GM23248 (cell line): ENCODE measurements around the gene FZD10. TPM values are rescaled to one million over a fixed set of nuclear protein-coding genes. Genes with fewer than 3 reads are reported as not detected.

Source experiments
- DNase-seq: peaks from one replicate; pipeline ENCODE4 v3.0.0-alpha.2; 2015
- H2AFZ ChIP-seq: fragments of 200-600 bp; sonication (generic); 2 replicates; pipeline ENCODE4 v1.6.1; 2016; ENCODE audit warnings: antibody characterized with exemption
- H3F3A ChIP-seq: fragments of 200-600 bp; sonication (generic); 2 replicates; pipeline ENCODE4 v1.6.1; 2016; ENCODE audit warnings: mild to moderate bottlenecking, antibody characterized with exemption, mixed run types; ENCODE audit not compliant: insufficient read depth
- H3K27ac ChIP-seq: fragments of 200-600 bp; sonication (generic); 2 replicates; pipeline ENCODE4 v1.5.1; 2016; ENCODE audit warnings: mild to moderate bottlenecking
- H3K27me3 ChIP-seq: fragments of 200-600 bp; sonication (generic); replicated peaks from 2 replicates; pipeline ENCODE4 v1.6.1; 2016; ENCODE audit warnings: mild to moderate bottlenecking; ENCODE audit not compliant: insufficient read depth
- H3K36me3 ChIP-seq: fragments of 200-600 bp; sonication (generic); 2 replicates; pipeline ENCODE4 v1.6.1; 2016; ENCODE audit warnings: low read depth, mild to moderate bottlenecking
- H3K4me1 ChIP-seq: fragments of 200-600 bp; sonication (generic); 2 replicates; pipeline ENCODE4 v1.6.1; 2016; ENCODE audit warnings: mild to moderate bottlenecking; ENCODE audit not compliant: insufficient read depth
- H3K4me2 ChIP-seq: fragments of 200-600 bp; sonication (generic); one replicate; pipeline ENCODE4 v1.6.1; 2016; ENCODE audit warnings: mild to moderate bottlenecking; ENCODE audit not compliant: unreplicated experiment
- H3K4me3 ChIP-seq: fragments of 200-600 bp; sonication (generic); 2 replicates; pipeline ENCODE4 v1.5.1; 2016; ENCODE audit warnings: mild to moderate bottlenecking
- H3K79me2 ChIP-seq: fragments of 200-600 bp; sonication (generic); 2 replicates; pipeline ENCODE4 v1.6.1; 2016; ENCODE audit warnings: mild to moderate bottlenecking; ENCODE audit not compliant: insufficient read depth
- H3K9ac ChIP-seq: fragments of 200-600 bp; sonication (generic); 2 replicates; pipeline ENCODE4 v1.6.1; 2016; ENCODE audit warnings: mild to moderate bottlenecking
- H3K9me2 ChIP-seq: fragments of 200-600 bp; sonication (generic); 2 replicates; pipeline ENCODE4 v1.6.1; 2016; ENCODE audit warnings: mixed run types, mild to moderate bottlenecking, moderate library complexity; ENCODE audit not compliant: insufficient read depth
- H3K9me3 ChIP-seq: fragments of 200-600 bp; sonication (generic); one replicate; pipeline ENCODE4 v1.6.1; 2017; ENCODE audit warnings: low read depth
- H4K20me1 ChIP-seq: fragments of 200-600 bp; sonication (generic); 2 replicates; pipeline ENCODE4 v1.6.0; 2016; ENCODE audit not compliant: insufficient read depth
- EZH2 ChIP-seq: fragments of 200-600 bp; sonication (generic); IDR thresholded peaks from 2 replicates; pipeline ENCODE4 v1.6.1; 2018; ENCODE audit warnings: antibody characterized with exemption, mild to moderate bottlenecking; ENCODE audit not compliant: insufficient read depth, poor library complexity, severe bottlenecking
- EZH2phosphoT487 ChIP-seq: fragments of 200-600 bp; sonication (generic); IDR thresholded peaks from 2 replicates; pipeline ENCODE4 v1.6.1; 2018; ENCODE audit warnings: antibody characterized with exemption, moderate library complexity, mild to moderate bottlenecking, low read depth; ENCODE audit not compliant: insufficient read depth
- WGBS, 2 experiments: methylation state at CpG; one replicate each; pipeline ENCODE4 v1.1.6; 2015 to 2017; ENCODE audit warnings: low lambda C conversion rate in 2 of 2, low coverage in 1 of 2; ENCODE audit errors: missing lambda C conversion rate in 2 of 2; 5-methylcytosine and 5-hydroxymethylcytosine counted together
- in situ Hi-C: fragments of 300-500 bp; cut with MboI; formaldehyde crosslinking; loops from 2 replicates; pipeline ENCODE4 v1.15.0; 2020
- polyA plus RNA-seq: library from polyadenylated mRNA; unstranded; fragments of >200 nt; fragmentation: Nextera tagmentation; extraction: Ambion mirVana; gene quantifications from 2 replicates; pipeline ENCODE4 v1.2.1, GENCODE V29; 2016
- total RNA-seq: library from RNA; depleted of rRNA; stranded (reverse); fragments of >200 nt; shearing (Covaris generic); gene quantifications from 2 replicates; pipeline ENCODE4 v1.2.3, GENCODE V29; 2014

Gene FZD10
- total and polyA plus RNA-seq, 2 experiments from 2014 or later, result not detected

DNA sequence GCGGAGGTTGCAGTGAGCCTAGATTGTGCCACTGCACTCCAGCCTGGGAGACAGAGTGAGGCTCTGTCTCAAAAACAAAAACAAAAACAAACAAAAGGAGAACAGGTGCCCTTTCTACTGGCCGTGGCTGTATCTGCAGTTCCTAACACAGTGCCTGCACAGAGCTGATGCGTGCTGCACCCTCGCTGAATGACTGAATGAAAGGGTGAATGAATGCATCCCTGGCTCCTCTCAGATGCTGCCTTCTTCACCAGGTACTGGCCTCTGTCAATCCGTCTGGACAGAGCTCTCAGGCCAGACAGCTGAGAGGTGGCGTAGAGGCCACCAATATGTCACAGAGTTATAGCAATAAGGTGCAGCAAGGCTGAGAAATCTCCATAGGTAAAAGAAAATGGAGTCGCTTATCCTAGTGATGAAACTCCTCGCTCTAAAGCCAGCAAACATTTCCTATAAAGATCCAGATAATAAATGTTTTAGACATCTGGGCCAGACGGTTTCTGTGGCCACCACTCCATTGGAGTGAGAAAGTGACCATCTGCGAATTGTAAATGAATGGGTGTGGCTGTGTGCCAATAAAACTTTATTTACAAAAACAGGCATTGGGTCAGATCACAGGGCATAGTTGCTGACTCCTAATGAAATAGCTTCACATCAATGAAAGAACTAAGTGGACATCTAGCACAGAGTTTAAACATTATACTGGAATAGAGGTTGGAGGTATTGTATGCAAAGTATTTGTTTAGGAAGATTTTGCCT lies 15.9 kb upstream of the FZD10 start:
- in situ Hi-C loops, result no loop called here
- Histone ChIP-seq H3K79me2 (no peaks in the 10 kb centered on the region), H3F3A (no peaks in the 10 kb centered on the region), H4K20me1 (no peaks in the 10 kb centered on the region), H2AFZ (no peak overlapping the region), H3K4me1 (no peaks in the 10 kb centered on the region), H3K9ac (no peak overlapping the region), H3K36me3 (no peaks in the 10 kb centered on the region), H3K9me3 (no peaks in the 10 kb centered on the region), H3K4me3 (no peak overlapping the region), H3K9me2 (no peaks in the 10 kb centered on the region), H3K4me2 (no peak overlapping the region), H3K27me3 (no peaks in the 10 kb centered on the region), H3K27ac (no peak overlapping the region)
- WGBS, 2 experiments, result 50 to 54% methylated on average over 10 of the region's 10 CpGs
- TF ChIP-seq EZH2phosphoT487, result no peak
- TF ChIP-seq EZH2, result no peak
- DNase-seq, result no peak

DNA sequence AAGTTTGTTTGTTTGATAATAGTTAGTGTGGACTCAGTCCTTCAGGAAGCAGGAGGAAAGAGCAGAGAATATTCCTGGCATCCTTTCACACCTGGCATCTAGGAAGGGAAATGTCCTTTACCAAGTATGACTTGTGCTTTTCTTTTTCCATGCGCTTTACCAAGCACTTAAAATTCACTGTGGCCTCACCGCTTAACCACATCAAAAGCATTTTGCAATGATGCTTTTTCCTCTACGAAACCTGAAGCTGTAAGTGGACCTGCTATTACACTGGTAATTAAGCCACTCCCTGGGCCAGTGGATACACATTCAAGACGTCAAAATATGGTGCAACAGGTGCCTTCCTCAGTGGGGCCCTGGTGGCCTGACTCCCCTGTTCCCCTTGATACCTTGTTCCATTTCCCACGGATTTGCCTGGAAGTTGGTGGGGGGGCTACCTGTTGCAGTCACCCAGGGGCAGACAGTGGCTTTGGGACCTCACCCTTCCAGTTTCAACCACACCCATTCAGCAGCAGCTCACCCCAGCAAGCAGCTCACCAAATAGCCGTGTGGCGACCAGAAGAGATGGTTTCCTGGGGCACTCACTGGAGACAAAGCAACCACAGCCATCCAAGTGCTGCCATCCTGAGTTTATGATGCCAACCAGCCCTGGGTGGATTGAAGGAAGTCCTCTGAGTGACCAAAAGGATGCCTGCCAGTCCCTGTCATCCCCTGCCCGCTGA lies 14.2 kb upstream of the FZD10 start:
- DNase-seq, result no peak
- in situ Hi-C loops, result no loop called here
- WGBS, 2 experiments, result 31 to 33% methylated on average over 8 of the region's 8 CpGs

DNA sequence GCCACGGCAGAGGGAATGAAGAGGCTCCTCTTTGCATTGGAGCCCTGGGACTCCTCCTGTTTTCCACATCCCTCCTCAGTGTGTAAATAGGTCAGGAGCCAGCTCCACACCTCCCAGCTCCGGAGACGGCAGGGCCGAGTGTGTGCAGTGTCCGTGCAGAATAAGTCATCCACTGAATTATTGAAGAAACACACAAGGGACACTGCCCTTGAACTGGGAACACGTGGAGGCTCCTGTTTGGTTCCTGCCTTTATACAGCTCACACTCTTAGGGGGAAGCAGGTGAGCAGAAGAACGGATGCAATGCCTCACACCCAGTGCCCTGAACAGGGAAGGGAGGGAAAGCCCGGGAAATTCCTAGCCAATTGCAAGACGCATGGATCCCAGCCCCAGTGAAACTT lies 10.4 kb upstream of the FZD10 start:
- no peaks in the 10 kb centered on the region for H3K9me2 ChIP-seq
- DNase-seq, result no peak
- H3K9ac ChIP-seq, result no peak overlapping the region
- no peaks in the 10 kb centered on the region for H3K27me3 ChIP-seq
- H3K4me1 ChIP-seq, result no peaks in the 10 kb centered on the region
- no peak overlapping the region for H2AFZ ChIP-seq
- no peak for TF ChIP-seq EZH2
- no peak for TF ChIP-seq EZH2phosphoT487
- WGBS, 2 experiments, result 54 to 72% methylated on average over 9 of the region's 9 CpGs
- in situ Hi-C loops, result no loop called here
- H3F3A ChIP-seq, result no peaks in the 10 kb centered on the region
- no peak overlapping the region for H3K4me2 ChIP-seq
- H4K20me1 ChIP-seq, result no peaks in the 10 kb centered on the region
- H3K79me2 ChIP-seq, result no peaks in the 10 kb centered on the region
- H3K9me3 ChIP-seq, result no peaks in the 10 kb centered on the region
- H3K4me3 ChIP-seq, result no peak overlapping the region
- no peak overlapping the region for H3K27ac ChIP-seq
- H3K36me3 ChIP-seq, result no peaks in the 10 kb centered on the region

More for the DNA sequence above, 14.2 kb upstream of the FZD10 start:
- Histone ChIP-seq H3K4me2 (no peak overlapping the region), H3K4me1 (no peaks in the 10 kb centered on the region), H3K27me3 (no peaks in the 10 kb centered on the region), H4K20me1 (no peaks in the 10 kb centered on the region), H3K9me2 (no peaks in the 10 kb centered on the region), H3K27ac (no peak overlapping the region), H3K9me3 (no peaks in the 10 kb centered on the region), H3K4me3 (no peak overlapping the region), H3K36me3 (no peaks in the 10 kb centered on the region), H3F3A (no peaks in the 10 kb centered on the region), H2AFZ (no peak overlapping the region), H3K79me2 (no peaks in the 10 kb centered on the region), H3K9ac (no peak overlapping the region)
- TF ChIP-seq EZH2 (no peak), EZH2phosphoT487 (no peak)

DNA sequence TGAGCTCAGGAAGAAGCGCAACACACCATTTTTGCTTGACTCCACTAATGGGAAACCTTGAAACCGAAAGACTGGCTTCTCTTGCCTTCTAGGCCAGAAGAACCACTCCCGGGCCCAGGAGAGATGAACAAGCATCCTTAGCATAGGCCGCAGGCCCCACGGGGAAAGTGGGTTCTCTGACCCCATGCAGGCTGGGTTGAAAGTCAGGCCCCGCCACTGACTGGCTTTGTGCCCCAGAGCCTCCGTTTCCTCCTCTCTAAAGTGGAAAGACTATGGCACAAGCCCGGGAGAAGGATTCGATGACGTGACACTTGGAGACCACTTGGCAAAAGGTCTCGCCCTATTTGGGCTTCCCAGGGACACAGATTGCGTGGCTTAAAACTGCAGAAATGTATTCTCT lies 9.9 kb upstream of the FZD10 start:
- TF ChIP-seq EZH2phosphoT487, result no peak
- TF ChIP-seq EZH2, result no peak
- H3K27me3 ChIP-seq, result no peaks in the 10 kb centered on the region
- no peaks in the 10 kb centered on the region for H3F3A ChIP-seq
- H3K9me2 ChIP-seq, result no peaks in the 10 kb centered on the region
- no peak overlapping the region for H3K4me2 ChIP-seq
- WGBS, 2 experiments, result 72 to 73% methylated on average over 12 of the region's 12 CpGs
- no peak for DNase-seq
- H3K27ac ChIP-seq, result no peak overlapping the region
- no peak overlapping the region for H3K9ac ChIP-seq
- no peak overlapping the region for H2AFZ ChIP-seq
- no peaks in the 10 kb centered on the region for H3K4me1 ChIP-seq
- H3K79me2 ChIP-seq, result no peaks in the 10 kb centered on the region
- H3K9me3 ChIP-seq, result no peaks in the 10 kb centered on the region
- no peak overlapping the region for H3K4me3 ChIP-seq
- in situ Hi-C loops, result no loop called here
- no peaks in the 10 kb centered on the region for H3K36me3 ChIP-seq
- no peaks in the 10 kb centered on the region for H4K20me1 ChIP-seq
